IMR-90 (cell line): ENCODE results near the gene MLLT10. TPM values are rescaled to one million over a fixed set of nuclear protein-coding genes. Genes with fewer than 3 reads are reported as not detected.

Experiments
- ATAC-seq: fragments of 200-7000 bp; cut with Tn5 transposase; 2 replicates; pipeline ENCODE4 v1.9.1; 2020; ENCODE audit warnings: low read depth, mild to moderate bottlenecking, moderate library complexity
- BruUV-seq: library from RNA; stranded (reverse); fragments of 400-500 nt; replicated peaks from 2 replicates; lab custom pipeline; 2021; lab: Mats Ljungman, UMichigan
- CTCF ChIA-PET: fragments of 300-600 bp; formaldehyde crosslinking; extraction: SDS; loops from one replicate; lab custom pipeline; 2021; ENCODE audit warnings: antibody characterized with exemption; lab: Yijun Ruan, JAX
- POLR2A ChIA-PET: fragments of 300-600 bp; sonication (Branson Sonifier 250); formaldehyde crosslinking; loops from one replicate; lab custom pipeline; 2022; ENCODE audit warnings: antibody characterized with exemption; ENCODE audit not compliant: unreplicated experiment; lab: Charles Lee
- DNase-seq: peaks from one replicate; pipeline ENCODE4 v3.0.0; 2013
- H2AFZ ChIP-seq: replicated peaks from 2 replicates; pipeline ENCODE3; 2013; ENCODE audit warnings: low read length, mild to moderate bottlenecking; ENCODE audit not compliant: poor library complexity
- H2AK5ac ChIP-seq: 2 replicates; pipeline ENCODE4 v1.6.1; 2013; ENCODE audit warnings: low read depth, low read length, inconsistent platforms
- H2AK9ac ChIP-seq: replicated peaks from 2 replicates; pipeline ENCODE3; 2013; ENCODE audit warnings: mild to moderate bottlenecking, low read depth, low read length, moderate library complexity; ENCODE audit not compliant: poor library complexity
- H2BK120ac ChIP-seq: 2 replicates; pipeline ENCODE4 v1.6.1; 2013; ENCODE audit warnings: low read depth, low read length, inconsistent platforms
- H2BK15ac ChIP-seq: 3 replicates; pipeline ENCODE4 v1.6.1; 2013; ENCODE audit warnings: low read depth, low read length, inconsistent platforms
- H2BK20ac ChIP-seq: 2 replicates; pipeline ENCODE4 v1.6.1; 2013; ENCODE audit warnings: low read depth, mild to moderate bottlenecking, inconsistent platforms, low read length, moderate library complexity
- H2BK5ac ChIP-seq: 2 replicates; pipeline ENCODE4 v1.6.1; 2013; ENCODE audit warnings: mild to moderate bottlenecking, low read depth, low read length, inconsistent platforms; ENCODE audit not compliant: poor library complexity, severe bottlenecking
- H3K14ac ChIP-seq: replicated peaks from 2 replicates; pipeline ENCODE4 v1.6.1; 2013; ENCODE audit warnings: low read depth, low read length, inconsistent platforms
- H3K18ac ChIP-seq: 2 replicates; pipeline ENCODE4 v1.6.1; 2013; ENCODE audit warnings: low read depth, low read length, control low read depth
- H3K23ac ChIP-seq: 2 replicates; pipeline ENCODE4 v1.6.1; 2013; ENCODE audit warnings: low read depth, low read length, inconsistent platforms
- H3K27ac ChIP-seq: 2 replicates; pipeline ENCODE4 v1.5.1; 2013; ENCODE audit warnings: mild to moderate bottlenecking, control low read depth, low read length; ENCODE audit not compliant: insufficient read depth
- H3K27me3 ChIP-seq: 2 replicates; pipeline ENCODE4 v1.6.1; 2013; ENCODE audit warnings: low read length; ENCODE audit not compliant: control insufficient read depth, insufficient read depth
- H3K36me3 ChIP-seq: 2 replicates; pipeline ENCODE4 v1.6.1; 2013; ENCODE audit warnings: low read length, mixed read lengths; ENCODE audit not compliant: control insufficient read depth, insufficient read depth
- H3K4ac ChIP-seq: 2 replicates; pipeline ENCODE4 v1.6.1; 2013; ENCODE audit warnings: low read depth, low read length, inconsistent platforms
- H3K4me1 ChIP-seq: 2 replicates; pipeline ENCODE4 v1.6.1; 2013; ENCODE audit warnings: low read length, mixed read lengths; ENCODE audit not compliant: control insufficient read depth, insufficient read depth
- H3K4me2 ChIP-seq: 2 replicates; pipeline ENCODE4 v1.6.1; 2013; ENCODE audit warnings: low read depth, mild to moderate bottlenecking, control low read depth, low read length, moderate library complexity
- H3K4me3 ChIP-seq: 2 replicates; pipeline ENCODE4 v1.5.1; 2013; ENCODE audit warnings: low read depth, mild to moderate bottlenecking, control low read depth, low read length, moderate library complexity; ENCODE audit not compliant: insufficient read depth
- H3K56ac ChIP-seq: 2 replicates; pipeline ENCODE4 v1.6.1; 2013; ENCODE audit warnings: low read length, inconsistent platforms; ENCODE audit not compliant: insufficient read depth; ENCODE audit errors: extremely low read depth
- H3K79me1 ChIP-seq, 2 experiments: 2 replicates each; pipeline ENCODE4 v1.6.1; 2013; ENCODE audit warnings: low read length in 2 of 2, inconsistent platforms in 1 of 2, low read depth in 1 of 2
- H3K9ac ChIP-seq: 2 replicates; pipeline ENCODE4 v1.6.1; 2013; ENCODE audit warnings: low read depth, low read length, control low read depth
- H3K9me1 ChIP-seq: 2 replicates; pipeline ENCODE4 v1.6.1; 2013; ENCODE audit warnings: low read length, inconsistent platforms; ENCODE audit not compliant: insufficient read depth
- H3K9me3 ChIP-seq: 2 replicates; pipeline ENCODE4 v1.6.1; 2013; ENCODE audit warnings: low read length; ENCODE audit not compliant: control insufficient read depth, insufficient read depth
- H4K20me1 ChIP-seq: 2 replicates; pipeline ENCODE4 v1.6.1; 2013; ENCODE audit warnings: low read length, inconsistent platforms; ENCODE audit not compliant: insufficient read depth
- H4K5ac ChIP-seq: 2 replicates; pipeline ENCODE4 v1.6.1; 2013; ENCODE audit warnings: mild to moderate bottlenecking, low read depth, low read length, control low read depth
- H4K8ac ChIP-seq, 2 experiments: 2 replicates each; pipeline ENCODE4 v1.6.1; 2013; ENCODE audit warnings: low read depth in 2 of 2, low read length in 2 of 2, control low read depth in 1 of 2, inconsistent platforms in 1 of 2
- H4K91ac ChIP-seq: 2 replicates; pipeline ENCODE4 v1.6.1; 2013; ENCODE audit warnings: low read depth, low read length, inconsistent platforms; ENCODE audit not compliant: insufficient read depth
- BHLHE40 ChIP-seq: fragments of 150-350 bp; IDR thresholded peaks from 2 replicates; pipeline ENCODE4 v1.6.1; 2016; ENCODE audit warnings: mild to moderate bottlenecking, low read depth, low read length
- CHD1 ChIP-seq: IDR thresholded peaks from 2 replicates; pipeline ENCODE4 v1.6.1; 2012; ENCODE audit warnings: low read depth, low read length, improper control_type of control experiment
- FOS ChIP-seq: fragments of 150-350 bp; IDR thresholded peaks from 2 replicates; pipeline ENCODE4 v1.6.1; 2016; ENCODE audit warnings: low read depth, low read length
- SMC3 ChIP-seq: fragments of 150-350 bp; IDR thresholded peaks from 2 replicates; pipeline ENCODE4 v1.6.1; 2016; ENCODE audit warnings: low read depth, mild to moderate bottlenecking, antibody characterized with exemption, low read length, moderate library complexity
- WGBS, 2 experiments: methylation state at CpG; one replicate each; pipeline versions ENCODE4 v1.1.5 to v1.1.7; 2013; ENCODE audit warnings: missing lambda C conversion rate in 2 of 2; ENCODE audit not compliant: insufficient read length in 1 of 2; ENCODE audit errors: extremely low coverage in 2 of 2; 5-methylcytosine and 5-hydroxymethylcytosine counted together
- dilution Hi-C: fragments of 300-500 bp; cut with HindIII; formaldehyde crosslinking; loops from one replicate; pipeline ENCODE4 v1.14.3; 2018; ENCODE audit warnings: low sequenced_read_pairs; ENCODE audit not compliant: unreplicated experiment
- in situ Hi-C: fragments of 300-500 bp; cut with MboI; formaldehyde crosslinking; loops from 3 replicates; pipeline ENCODE4 v1.14.3; 2019; ENCODE audit warnings: low sequenced_read_pairs, inconsistent platforms, mixed read lengths
- intact Hi-C: fragments of 100-400 bp; cut with micrococcal nuclease; formaldehyde crosslinking; loops from 2 replicates; pipeline ENCODE4 v1.10.0; 2022
- polyA plus RNA-seq, 3 experiments: library from polyadenylated mRNA; depleted of rRNA; stranded (reverse); fragments of >200 nt; gene quantifications; 2 replicates each; pipeline ENCODE4 v1.2.3, GENCODE V29; 2012; ENCODE audit warnings: low replicate concordance in 1 of 3
- total RNA-seq: library from RNA; depleted of rRNA; stranded (reverse); fragments of >200 nt; gene quantifications from 2 replicates; pipeline ENCODE4 v1.2.3, GENCODE V29; 2012

MLLT10 gene
- total and polyA plus RNA-seq, 2 of the 4 experiments (the other 2 are of a cell fraction), result 22.5 to 29.0 TPM

DNA sequence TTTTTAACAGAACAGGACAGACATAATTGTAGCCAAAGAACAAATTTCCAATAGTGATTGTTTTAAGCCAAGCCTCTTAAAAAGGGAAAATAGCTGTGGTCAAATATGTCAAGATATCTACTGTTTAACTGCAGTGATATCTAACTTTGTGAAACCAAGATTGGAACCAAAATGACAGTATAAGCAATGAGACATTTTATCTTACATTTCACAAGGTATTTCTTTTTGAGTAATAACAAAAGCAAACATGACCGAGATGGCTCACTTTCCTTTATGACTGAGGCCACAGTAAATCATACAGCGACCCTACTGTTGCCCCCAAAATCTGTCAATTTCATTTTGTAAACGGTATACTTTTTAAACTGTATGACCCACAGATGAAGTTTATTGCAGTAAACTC, 215.8 kb downstream of the MLLT10 start:
- H2BK15ac ChIP-seq, result no peak overlapping the region
- no peak overlapping the region for H4K5ac ChIP-seq
- H4K91ac ChIP-seq, result no peak overlapping the region
- H3K36me3 ChIP-seq, result peaks cover 6% of the 10 kb centered on the region
- no peak overlapping the region for H2AK9ac ChIP-seq
- no peak overlapping the region for H3K23ac ChIP-seq
- dilution Hi-C loops (no loop called here), in situ Hi-C loops (loop anchor here (25.0 kb wide), 1 partner anchor 662 kb away; no protein-coding TSS in a partner anchor), intact Hi-C loops (loop anchor here (5.0 kb wide), 1 partner anchor 203 kb away; no protein-coding TSS in a partner anchor)
- no peaks in the 10 kb centered on the region for H4K20me1 ChIP-seq
- no peaks in the 10 kb centered on the region for H3K9me3 ChIP-seq
- no peak overlapping the region for H3K4me2 ChIP-seq
- no peak overlapping the region for H2BK5ac ChIP-seq
- H3K18ac ChIP-seq, result no peak overlapping the region
- no peak overlapping the region for H2AFZ ChIP-seq
- no CpG with 5 or more reads among the region's 3 CpGs for WGBS, 2 experiments
- H3K4me3 ChIP-seq, result no peak overlapping the region
- no peak overlapping the region for H2BK20ac ChIP-seq
- no peak overlapping the region for H2AK5ac ChIP-seq
- H3K27ac ChIP-seq, result no peak overlapping the region
- no peaks in the 10 kb centered on the region for H3K27me3 ChIP-seq
- H3K79me1 ChIP-seq, result no peaks in the 10 kb centered on the region
- ATAC-seq (no peak), DNase-seq (peak; percentile 12)
- H3K4me1 ChIP-seq, result no peaks in the 10 kb centered on the region
- no peaks in the 10 kb centered on the region for H3K9me1 ChIP-seq
- no TSS peak for BruUV-seq
- POLR2A ChIA-PET, result no interaction called here
- H4K8ac ChIP-seq, result no peak overlapping the region
- H3K14ac ChIP-seq, result no peak overlapping the region
- no peak overlapping the region for H3K9ac ChIP-seq
- H2BK120ac ChIP-seq, result no peak overlapping the region
- H3K4ac ChIP-seq, result no peak overlapping the region
- TF ChIP-seq BHLHE40, result no peak
- TF ChIP-seq SMC3, result no peak
- TF ChIP-seq CHD1, result no peak
- TF ChIP-seq FOS, result no peak
- no peak overlapping the region for H3K56ac ChIP-seq
- CTCF ChIA-PET, result no interaction called here
